SIG-M5 (cell line): ENCODE results near the gene DPF1.

Experiments used
- DNase-seq: peaks from one replicate; lab custom pipeline; 2025; lab: John Stamatoyannopoulos, UW

DPF1 gene

DNA sequence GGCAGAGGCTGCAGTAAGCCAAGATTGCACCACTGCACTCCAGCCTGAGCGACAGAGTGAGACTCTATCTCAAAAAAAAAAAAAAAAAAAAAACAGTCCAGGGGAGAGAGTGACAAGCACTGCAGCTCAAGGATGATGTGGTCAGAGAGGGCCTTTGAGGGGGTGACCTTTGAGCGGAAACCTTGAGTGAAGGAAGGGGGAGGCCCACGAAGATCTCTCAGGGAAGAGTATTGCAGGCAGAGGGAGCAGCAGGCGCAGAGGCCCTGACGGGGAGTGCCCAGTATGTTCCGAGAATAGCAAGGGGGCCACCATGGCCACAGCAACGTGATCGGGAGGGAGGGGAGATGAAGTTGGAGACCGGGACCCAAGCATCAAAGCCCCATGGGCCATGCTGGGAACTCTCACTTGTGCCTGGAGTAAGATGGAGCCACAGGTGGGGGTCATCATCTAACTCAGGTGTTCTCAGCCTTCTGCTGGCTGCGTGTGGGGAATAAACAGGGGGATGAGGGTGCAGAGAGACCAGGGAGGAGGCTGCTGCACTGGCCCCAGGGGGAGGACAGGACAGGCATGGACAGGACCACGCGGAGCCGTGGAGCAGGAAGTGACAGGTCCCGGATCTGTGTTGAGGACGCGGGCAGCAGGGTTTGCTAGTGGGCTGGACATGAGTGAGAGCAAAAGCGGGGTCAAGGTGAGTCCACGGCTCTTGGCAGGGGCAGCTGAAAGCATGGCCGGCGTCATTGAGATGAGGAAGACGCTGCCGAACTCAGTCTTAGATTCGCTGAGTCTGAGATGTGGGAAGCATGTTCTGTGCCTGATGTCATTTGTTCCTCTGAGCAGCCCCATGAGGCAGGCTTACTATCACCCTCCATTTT, 60.4 kb downstream of the DPF1 start:
- no peak for DNase-seq

DNA sequence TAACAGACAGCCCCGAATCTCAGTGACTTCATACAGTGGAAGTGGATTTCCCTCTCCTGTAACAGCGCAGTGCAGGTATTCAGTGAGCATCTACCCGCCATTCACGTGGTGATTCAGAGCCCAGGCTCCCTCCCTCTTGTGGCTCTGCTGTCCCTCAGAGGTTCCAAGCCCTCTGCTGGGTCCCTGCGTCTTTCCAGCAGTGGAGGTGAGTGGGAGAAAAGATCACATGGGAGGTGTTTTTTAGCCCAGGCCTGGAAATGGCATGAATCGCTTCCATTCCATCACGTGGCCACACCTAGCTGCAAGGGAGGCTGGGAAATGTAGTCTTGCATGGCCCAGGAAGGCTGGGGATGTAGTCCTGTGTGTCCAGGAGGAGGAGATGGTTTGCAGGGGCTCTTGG, 61.4 kb downstream of the DPF1 start:
- no peak for DNase-seq

DNA sequence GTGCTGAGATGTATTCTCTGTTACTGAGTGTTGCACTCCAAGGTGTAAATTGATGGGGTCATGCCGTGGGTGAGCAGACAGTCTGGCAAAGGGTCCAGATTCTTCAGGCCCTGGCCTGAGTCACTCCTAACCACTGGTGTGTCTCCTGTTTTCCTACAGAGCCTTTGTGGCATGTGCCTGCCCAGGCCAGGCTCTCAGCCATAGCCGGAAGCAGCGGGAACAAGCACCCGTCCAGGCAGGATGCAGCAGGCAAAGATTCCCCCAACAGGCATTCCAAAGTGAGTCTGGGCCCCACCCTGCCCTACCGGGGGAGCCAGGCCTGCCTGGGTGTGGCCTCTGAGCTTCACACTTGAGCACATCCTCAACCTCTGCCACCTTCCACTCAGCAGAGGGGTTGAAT, 61.9 kb downstream of the DPF1 start:
- no peak for DNase-seq
